Cerebellar nuclear complex (tissue), 1 donor: ENCODE results near the gene PDC.

Source experiments
- DNase-seq, 2 experiments: peaks; one replicate each; lab custom pipeline; 2025; lab: John Stamatoyannopoulos, UW

The PDC gene

DNA sequence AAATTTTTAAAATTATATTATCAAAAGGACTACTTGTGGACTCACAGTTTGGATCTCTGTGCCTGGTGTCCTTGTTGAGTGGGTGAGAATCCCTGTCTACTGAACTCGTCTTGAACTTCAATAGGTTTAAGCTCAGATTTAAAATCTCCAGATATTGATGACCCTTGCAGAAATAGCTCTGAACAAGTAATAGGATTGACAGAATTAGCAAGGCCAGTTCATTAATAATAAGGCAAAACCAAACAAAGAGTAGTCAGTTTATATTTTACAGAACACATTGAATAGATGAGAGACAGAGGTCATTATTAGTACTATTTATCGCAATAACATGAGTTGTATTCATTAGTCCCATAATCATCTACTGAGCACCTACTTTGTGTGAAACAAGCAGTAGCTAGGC is at the start of gene PDC:
Gene PDC (minus strand): TSS at position 101 of the 400 bp plus-strand sequence. CDS start 11,655 bp downstream, outside the sequence.
- no peak for DNase-seq

- DNase-seq = no peak
Measured at GRCh38 chr1:186503190-186503589, 42.3 kb upstream of the PDC start.

DNA sequence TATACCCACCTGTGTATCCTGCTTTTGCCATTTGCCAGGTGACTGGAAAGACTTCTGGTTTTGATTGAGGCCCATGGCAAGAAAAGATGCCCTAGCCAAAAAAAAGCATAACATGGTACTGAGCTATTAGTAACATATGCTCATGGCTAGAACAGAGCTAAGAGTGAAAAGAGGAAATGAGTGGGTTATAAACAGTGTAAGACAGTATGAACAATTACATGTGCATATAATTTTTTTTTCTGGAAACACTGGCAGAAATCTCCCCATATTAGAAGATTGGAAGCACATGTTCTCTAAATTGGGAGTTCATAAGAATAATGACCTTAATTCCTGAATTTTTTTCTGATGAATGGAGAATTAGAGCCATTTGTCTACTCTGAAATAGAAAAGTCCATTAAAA is 41.2 kb upstream of the PDC start:
- no peak for DNase-seq

GRCh38 chr1:186500804-186501203 is 39.9 kb upstream of the PDC start:
- DNase-seq = no peak

DNA sequence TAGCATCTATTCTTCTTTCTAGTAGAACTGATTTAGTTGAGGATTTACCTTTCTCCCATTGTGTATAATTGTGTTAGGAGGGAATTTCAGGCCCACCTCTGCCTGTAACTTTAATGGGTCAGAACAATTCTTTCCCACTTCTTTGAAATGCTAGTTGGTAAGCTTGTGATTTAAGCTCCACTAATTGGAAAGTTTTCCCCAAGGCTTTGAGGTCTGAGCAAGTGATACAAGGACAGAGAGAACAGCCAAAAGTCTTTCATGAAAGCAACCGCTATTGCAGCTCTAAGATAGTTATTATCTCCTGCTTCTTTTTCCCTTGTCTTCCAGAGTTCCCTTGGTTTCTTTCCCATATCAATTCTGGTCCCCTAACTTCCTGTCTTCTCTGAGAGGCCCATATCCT is 38.7 kb upstream of the PDC start:
- DNase-seq = no peak

GRCh38 chr1:186498695-186499389 is 37.9 kb upstream of the PDC start:
- DNase-seq = no peak

GRCh38 chr1:186498071-186498470 is 37.2 kb upstream of the PDC start:
- no peak for DNase-seq

- DNase-seq = no peak
Measured at GRCh38 chr1:186497651-186498050, 36.7 kb upstream of the PDC start.

DNA sequence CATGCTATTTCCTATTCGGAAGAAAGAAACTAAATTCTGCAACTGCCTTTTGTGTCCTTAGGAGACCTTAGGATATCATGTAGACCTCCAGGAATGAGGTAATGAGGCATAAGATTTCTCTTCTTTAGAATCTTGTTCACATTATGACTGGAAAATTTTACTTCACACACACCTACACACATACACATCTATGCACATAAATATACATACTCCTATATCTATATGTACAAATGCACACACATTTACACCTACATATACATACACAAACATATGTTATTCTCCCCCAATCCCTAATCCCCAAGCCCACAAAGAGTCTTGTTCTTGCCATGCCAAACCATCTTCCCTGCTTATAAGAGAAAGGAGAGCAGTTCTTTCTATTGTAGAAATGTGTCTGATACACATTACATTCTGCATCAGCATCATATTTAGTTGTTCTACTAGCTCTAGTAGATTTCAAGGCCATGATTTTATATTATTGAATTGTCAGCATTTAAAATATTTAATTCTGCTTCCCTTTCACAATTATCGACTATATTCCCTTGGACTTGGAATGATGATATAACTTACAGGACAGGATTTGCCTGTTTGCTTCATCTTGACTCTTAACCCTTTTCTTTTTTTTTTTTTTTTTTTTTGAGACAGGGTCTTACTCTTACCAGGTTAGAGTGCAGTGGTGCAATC is 35.4 kb upstream of the PDC start:
- DNase-seq = no peak

DNA sequence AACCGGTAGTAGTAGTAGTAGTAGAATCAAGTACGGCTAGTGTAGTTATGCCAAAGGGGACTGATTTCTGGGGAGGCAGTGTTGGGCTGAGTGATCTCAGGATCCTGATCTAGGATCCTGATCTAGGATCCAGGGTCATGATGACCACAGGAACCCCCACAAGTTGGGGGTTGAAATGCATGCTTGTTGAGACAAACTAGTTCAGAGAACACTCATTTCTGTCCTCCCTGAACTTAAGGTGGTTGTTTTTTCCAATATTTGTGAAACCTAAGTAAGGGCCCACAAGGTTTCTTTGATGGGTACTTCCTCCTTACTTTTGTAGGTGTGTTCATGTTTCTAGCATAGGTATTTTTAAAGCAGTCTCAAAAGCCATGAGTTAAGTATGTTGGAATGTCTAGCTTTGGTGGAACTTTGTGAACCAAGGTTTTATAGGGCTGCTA is 33.9 kb upstream of the PDC start:
- no peak for DNase-seq

- DNase-seq = no peak
Measured at GRCh38 chr1:186492531-186493291, 31.8 kb upstream of the PDC start.

DNA sequence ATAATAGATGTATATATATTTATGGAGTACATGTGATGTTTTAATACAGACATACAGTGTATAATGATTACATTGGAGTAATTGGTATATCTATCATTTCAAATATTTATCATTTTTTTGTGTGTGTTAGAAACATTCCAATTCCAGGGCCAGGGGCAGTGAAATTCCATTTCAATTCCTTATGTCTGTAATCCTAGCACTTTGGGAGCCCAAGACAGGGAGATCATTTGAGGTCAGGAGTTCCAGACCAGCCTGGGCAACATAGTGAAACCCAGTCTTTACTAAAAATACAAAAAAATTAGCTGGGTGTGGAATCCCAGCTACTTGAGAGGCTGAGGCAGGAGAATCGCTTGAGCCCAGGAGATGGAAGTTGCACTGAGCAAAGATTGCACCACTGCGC is 30.4 kb upstream of the PDC start:
- no peak for DNase-seq

DNA sequence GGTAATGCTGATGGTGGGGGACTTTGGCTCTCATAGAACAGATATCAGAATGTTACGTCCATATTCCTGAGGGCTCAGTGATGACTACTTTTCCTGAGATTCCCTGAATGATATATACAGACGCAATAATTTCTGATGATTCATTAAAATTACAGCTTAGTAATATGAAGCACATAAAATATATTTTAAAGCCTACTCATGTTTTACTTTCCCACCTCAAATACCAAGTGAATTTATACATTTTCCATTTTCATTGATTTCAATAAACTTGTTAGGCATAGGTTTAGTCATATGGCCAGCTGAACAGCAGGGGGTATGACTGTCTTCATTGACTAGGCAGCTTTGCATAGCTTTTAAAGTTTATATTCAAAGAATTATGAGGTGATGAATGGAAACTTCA is 26.2 kb upstream of the PDC start:
- no peak for DNase-seq

DNA sequence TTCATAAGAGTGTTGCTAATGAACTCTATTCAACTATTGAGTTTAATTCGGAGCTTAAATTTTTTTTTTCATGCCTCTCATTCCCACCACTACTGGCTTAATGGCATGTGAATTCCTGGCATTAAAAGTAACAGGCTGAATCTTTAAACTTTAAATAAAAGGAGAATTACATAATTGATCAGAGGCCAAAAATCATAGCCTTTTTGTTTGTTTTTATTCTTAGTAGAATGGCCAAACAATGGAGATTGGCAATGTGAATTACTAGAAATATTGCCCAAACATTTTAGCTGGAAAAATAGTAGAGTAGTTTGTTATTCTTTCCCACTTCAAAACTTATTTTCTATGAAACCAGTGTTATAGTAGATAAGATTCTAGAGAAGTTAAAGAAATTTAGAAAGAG is 25.1 kb upstream of the PDC start:
- DNase-seq = no peak

DNA sequence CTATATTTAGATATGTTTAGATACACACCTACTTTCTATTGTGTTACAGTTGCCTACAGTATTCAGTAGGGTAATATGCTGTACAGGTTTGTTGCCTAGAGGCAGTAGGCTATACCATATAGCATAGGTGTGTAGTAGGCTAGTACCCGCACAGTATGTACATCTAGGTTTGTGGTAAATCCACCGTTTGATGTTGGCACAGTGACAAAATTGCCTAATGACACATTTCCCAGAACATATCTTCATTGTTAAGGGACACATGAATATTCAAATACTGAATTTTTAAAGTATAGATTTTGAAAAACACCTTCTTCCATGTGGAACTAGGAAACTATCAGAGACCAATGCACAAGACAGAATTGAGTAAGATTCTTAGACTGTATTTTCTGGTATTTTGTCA is 22.6 kb upstream of the PDC start:
- DNase-seq = no peak

GRCh38 chr1:186482661-186483255 is 21.8 kb upstream of the PDC start:
- DNase-seq = no peak

- no peak for DNase-seq
Measured at GRCh38 chr1:186481303-186481888, 20.5 kb upstream of the PDC start.

DNA sequence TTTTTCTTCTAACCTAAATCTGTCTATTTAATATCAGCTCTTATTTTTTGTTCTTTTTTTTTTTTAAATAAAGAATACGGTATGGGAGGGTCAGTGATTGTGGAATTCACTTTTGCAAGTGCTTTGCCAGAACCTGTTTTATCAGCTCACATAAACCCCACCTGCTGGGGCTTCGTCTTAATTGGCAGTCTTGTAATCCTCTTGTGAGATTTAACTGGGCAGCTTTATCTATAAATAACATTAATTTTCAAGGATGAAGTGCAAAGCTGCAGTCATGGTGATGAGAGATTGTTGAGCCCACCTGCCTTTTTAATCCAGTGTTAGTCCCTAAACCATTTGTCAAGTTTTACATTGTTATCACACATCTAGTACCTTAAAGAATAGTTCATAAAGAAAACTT is 18.2 kb upstream of the PDC start:
- no peak for DNase-seq

DNA sequence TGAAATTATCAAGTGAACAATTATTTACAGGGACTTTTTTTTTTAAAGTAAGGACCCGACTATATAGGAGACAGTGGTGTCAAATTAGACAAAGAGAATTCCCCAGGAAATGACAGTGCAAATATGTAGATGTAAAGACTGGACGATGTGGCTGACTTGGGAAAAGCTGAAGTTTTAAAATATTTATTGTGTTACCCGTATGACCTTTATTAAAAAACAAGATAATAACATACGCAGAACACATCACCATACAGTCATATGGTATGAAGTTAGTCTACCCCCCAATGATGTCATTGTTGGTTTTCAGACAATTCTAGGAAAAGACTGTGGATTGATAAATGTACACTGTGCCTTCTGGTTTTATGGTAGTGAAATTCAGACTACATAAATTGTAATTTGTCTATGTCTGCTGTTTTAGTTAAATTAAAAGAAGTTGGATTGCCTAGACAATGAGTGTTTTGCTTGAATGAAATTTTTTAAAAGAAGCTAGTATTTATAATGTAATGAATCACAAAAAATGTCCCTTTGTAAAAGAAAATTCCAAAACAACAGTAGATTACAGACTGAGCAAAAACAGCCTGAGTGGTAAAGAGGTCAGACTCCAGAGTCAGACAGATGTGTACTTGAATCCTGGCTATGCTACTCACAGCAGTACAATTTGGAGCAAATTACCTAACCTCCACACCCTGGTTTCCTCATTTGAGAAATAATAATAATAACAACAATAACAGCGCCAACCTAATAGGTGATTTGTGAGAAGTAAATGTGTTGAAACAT is 15.5 kb upstream of the PDC start:
- DNase-seq = no peak

DNA sequence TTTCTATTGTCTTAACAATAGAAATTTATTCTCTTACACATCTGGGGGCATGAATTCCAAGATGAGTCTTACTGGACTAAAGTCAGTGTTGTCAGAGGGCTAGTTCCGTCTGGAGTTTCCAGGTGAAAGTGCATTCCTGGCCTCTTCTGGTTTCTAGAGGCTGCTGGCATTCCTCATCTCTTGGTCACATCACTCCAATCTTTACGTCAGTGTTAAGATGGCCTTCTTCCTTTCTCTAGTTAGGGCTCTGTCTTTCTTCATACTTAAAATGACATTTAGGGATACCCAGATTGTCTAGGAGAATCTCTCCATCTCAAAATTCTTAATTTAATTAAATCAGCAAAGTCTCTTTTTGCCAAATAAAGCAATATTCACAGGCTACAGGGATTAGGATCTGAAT is 13.3 kb upstream of the PDC start:
- no peak for DNase-seq

DNA sequence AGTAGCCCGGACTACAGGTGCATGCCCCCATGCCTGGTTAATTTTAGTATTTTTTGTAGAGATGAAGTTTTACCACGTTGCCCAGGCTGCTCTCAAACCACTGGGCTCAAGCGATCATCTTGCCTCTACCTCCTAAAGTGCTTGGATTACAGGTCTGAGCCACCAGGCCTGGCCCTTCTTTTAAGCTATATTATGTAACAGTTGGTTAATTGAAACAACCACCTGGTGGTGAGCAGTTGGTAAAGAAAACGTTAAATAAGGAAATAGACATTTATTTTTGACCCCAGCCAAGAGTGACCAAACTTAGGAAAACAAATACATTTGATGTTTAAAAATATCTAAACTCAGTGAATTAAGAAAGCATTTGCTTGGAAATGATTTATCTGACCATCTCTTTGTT is 12.1 kb upstream of the PDC start:
- no peak for DNase-seq

GRCh38 chr1:186465946-186466345 is 5.0 kb upstream of the PDC start:
- no peak for DNase-seq
